HG03025 (cell line): ENCODE measurements around the gene FNDC1.

ENCODE experiments used
- ATAC-seq: cut with Tn5 transposase; IDR thresholded peaks from one replicate; pipeline ENCODE4 v1.9.1; 2021; ENCODE audit warnings: mild to moderate bottlenecking, moderate library complexity; ENCODE audit not compliant: unreplicated experiment, low FRiP score

The FNDC1 gene

GRCh38 chr6:159303159-159303558 is 134.0 kb downstream of the FNDC1 start:
- no peak for ATAC-seq

DNA sequence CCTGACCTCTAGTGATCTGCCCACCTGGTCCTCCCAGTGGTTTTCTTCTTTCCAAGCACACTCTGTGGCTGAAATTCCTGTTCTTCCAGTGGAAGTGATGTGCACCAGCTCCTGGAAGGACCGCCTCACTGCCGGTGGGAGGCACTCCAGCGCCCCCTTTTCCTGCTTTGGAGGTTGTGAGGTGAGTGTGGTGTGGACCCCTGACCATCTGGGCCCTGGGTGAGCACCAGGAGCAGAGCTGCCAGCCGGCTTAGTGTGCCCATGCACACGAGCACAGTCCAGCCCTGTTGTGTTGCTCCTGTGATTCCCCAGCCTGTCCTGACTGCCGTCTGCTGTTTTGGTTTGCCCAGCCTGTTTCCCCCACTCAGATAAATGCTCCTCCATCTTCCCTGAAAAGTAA is 134.6 kb downstream of the FNDC1 start:
- no peak for ATAC-seq

GRCh38 chr6:159304641-159305040 is 135.4 kb downstream of the FNDC1 start:
- ATAC-seq, result no peak

DNA sequence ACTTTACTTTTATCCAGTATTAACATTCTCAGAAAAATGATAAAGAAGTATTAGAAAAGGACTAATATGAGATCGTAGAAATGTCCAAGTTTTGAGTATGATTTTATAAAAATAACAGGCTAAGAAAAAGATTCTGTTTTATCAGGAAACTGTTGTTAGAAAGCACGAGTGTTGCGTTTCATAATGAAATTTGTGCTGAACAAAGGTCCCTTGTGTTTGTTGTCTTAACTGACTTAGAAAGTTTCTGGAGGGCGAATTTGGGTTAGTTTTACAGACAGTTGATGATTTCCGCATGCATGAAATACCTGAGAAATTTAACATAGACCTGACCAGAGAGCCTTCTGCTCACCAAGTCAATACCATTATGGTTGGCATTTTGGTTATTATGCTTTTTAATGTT is 136.0 kb downstream of the FNDC1 start:
- no peak for ATAC-seq

- no peak for ATAC-seq
Measured at GRCh38 chr6:159305804-159306537, 136.8 kb downstream of the FNDC1 start.

- ATAC-seq, result no peak
Measured at GRCh38 chr6:159307246-159307790, 138.1 kb downstream of the FNDC1 start.

DNA sequence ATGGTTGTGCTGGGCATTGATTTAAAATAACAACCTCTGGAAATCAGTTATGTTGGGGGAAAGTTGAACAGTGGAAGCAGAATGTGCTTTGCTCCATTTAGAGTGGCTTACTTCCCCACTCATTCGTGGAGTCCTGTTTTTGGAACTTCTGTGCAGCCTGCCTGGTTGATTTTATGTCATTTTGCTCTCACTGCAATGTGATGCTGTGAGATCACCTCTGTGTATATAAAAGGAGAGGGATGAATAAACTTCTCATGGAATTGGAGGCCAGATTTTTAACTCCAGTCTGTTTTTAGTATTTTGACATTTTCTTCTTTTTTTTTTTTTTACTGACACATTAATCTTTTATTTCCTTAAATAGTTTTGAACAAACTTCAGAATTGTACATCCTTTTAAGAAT is 139.0 kb downstream of the FNDC1 start:
- no peak for ATAC-seq

DNA sequence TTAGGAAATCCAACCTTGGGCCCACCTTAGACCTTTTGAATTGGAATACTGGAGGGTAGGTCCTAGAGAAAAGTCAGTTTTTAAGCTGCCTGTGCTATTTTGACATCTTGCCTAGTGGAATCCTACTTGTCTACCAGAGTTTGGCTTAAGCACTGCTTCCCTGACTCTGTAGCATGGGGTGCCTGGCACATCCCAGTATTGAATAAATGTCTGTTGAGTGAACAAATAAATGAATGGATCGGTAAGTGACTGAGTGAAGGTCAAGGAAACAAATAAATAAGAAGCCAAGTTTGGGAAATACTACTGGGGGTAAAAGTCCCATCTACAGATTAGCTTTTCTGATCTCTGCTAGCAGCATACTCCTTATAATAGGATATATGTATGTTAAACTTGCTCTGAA is 140.5 kb downstream of the FNDC1 start:
- ATAC-seq, result no peak

DNA sequence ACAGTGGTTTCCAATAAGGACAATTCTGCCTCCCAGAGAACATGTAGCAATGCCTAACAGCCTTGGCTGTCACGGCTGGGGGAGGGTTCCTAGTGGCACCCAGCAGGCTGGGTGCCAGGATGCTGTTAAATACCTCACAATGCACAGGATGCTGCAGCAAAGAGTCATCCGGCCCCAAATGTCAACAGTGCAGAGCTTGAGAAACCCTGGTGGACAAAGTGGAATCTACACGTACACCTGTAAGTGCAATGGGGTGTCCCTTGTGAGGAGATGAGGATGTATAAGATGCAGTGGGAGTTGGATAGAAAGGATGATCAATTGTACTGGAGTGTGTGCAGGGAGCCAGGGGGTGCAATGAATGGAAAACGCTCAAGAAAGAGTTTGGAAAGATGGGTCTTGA is 142.4 kb downstream of the FNDC1 start:
- ATAC-seq, result no peak

GRCh38 chr6:159312206-159312605 is 143.0 kb downstream of the FNDC1 start:
- ATAC-seq, result no peak

DNA sequence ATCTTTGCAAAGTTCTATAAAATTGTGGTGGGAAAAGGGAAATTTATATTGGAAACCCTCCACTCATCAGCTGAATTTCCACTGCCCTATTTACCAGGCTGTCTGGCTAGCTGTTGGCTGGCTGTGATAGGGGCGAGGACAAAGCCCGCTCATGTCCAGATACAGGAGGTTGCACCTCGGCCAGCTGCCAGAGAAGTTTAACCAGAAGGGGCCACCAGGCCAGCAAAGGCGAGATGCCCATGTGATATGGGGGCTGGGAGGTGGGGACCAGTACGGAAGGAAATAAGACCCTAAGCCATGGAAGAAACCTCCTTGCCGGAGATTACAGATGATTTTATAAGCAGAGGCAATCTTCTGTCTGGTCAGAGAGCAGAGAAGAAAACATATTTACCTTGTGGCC is 143.8 kb downstream of the FNDC1 start:
- ATAC-seq, result no peak

DNA sequence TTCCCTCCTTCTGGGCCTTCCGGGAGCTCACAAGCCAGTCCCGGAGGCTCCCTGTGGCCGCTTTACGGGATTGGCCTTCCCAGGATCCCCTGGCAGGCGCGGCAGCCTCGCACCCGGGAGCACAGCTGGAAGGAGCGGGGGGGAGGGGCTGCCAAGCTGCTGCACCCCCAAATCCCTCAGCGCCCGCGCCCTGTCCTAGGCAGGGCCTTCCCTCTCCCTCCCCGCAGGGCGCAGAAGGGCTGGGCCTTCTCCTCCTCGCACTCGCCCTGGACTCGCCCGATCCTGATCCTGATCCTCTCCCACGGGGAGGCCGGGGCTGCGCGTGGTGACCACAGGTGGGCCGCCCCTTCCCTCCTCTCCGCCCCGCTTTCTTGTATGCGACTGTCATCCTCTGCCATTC is 146.4 kb downstream of the FNDC1 start:
- ATAC-seq, result no peak

DNA sequence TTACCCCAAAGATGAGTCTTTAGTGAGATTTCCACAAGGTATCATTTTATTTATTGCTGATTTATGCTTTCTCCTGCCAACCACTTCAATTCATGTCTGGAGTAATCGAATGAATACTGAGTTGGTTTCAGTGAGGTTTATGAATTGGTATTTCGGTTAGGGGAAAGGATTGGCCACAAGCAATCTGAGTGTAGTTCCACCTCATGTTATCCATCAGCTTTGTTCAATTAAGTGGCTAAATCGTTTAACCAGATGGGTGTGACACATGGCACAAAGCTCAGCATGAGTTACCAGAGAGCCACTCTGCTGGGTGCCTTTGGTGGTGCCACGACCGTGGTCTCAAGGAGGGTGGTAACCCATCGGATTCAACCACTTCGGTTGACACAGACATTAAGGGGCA is 148.2 kb downstream of the FNDC1 start:
- no peak for ATAC-seq

GRCh38 chr6:159321267-159321666 is 152.1 kb downstream of the FNDC1 start:
- ATAC-seq, result no peak
